ENCODE data around the gene HSD11B1. TPM values are rescaled to one million over a fixed set of nuclear protein-coding genes. Genes with fewer than 3 reads are reported as not detected.

The HSD11B1 gene
- total RNA-seq (ENCODE audit: unreplicated experiment) = not detected
- long read RNA-seq = 0 reads

- no peak for DNase-seq (ENCODE audit: low spot score)
Observed at GRCh38 chr1:209704584-209704983, at the start of gene HSD11B1. TSS of gene HSD11B1 (plus strand) at chr1:209704846. CDS start at chr1:209704943, 97 bp downstream.

GRCh38 chr1:209655411-209656231 is 49.0 kb upstream of the HSD11B1 start:
- Mint-ChIP-seq H3K9me3 (ENCODE audit: unreplicated experiment) (no peaks in the 10 kb centered on the region), H3K27me3 (ENCODE audit: unreplicated experiment) (peaks cover 13% of the 10 kb centered on the region), H3K4me1 (ENCODE audit: unreplicated experiment) (peaks cover 16% of the 10 kb centered on the region), H3K36me3 (ENCODE audit: low read depth, unreplicated experiment) (no peaks in the 10 kb centered on the region), H3K27ac (ENCODE audit: unreplicated experiment) (no peak overlapping the region), H3K4me3 (ENCODE audit: unreplicated experiment) (no peak overlapping the region)
- TF ChIP-seq CTCF (IDR thresholded peaks at IDR 0.05; ENCODE audit: unreplicated experiment) = no peak
- DNase-seq (ENCODE audit: low spot score) = no peak

More at GRCh38 chr1:209704584-209704983, at the start of gene HSD11B1:
- H3K4me3 Mint-ChIP-seq (ENCODE audit: unreplicated experiment) = no peak within 1 kb of the TSS
- no peaks in the 10 kb centered on the region for H3K36me3 Mint-ChIP-seq (ENCODE audit: low read depth, unreplicated experiment)
- no peaks in the 10 kb centered on the region for H3K4me1 Mint-ChIP-seq (ENCODE audit: unreplicated experiment)
- no peak for TF ChIP-seq CTCF (IDR thresholded peaks at IDR 0.05; ENCODE audit: unreplicated experiment)
- H3K9me3 Mint-ChIP-seq (ENCODE audit: unreplicated experiment) = no peaks in the 10 kb centered on the region
- no peak within 1 kb of the TSS for H3K27ac Mint-ChIP-seq (ENCODE audit: unreplicated experiment)
- peaks cover 1% of the 10 kb centered on the region for H3K27me3 Mint-ChIP-seq (ENCODE audit: unreplicated experiment)

GRCh38 chr1:209657140-209657879 is 47.3 kb upstream of the HSD11B1 start:
- Mint-ChIP-seq H3K4me3 (ENCODE audit: unreplicated experiment) (no peak overlapping the region), H3K4me1 (ENCODE audit: unreplicated experiment) (peaks cover 21% of the 10 kb centered on the region), H3K27me3 (ENCODE audit: unreplicated experiment) (peaks cover 11% of the 10 kb centered on the region), H3K36me3 (ENCODE audit: low read depth, unreplicated experiment) (no peaks in the 10 kb centered on the region), H3K9me3 (ENCODE audit: unreplicated experiment) (no peaks in the 10 kb centered on the region), H3K27ac (ENCODE audit: unreplicated experiment) (no peak overlapping the region)
- DNase-seq (ENCODE audit: low spot score) = no peak
- no peak for TF ChIP-seq CTCF (IDR thresholded peaks at IDR 0.05; ENCODE audit: unreplicated experiment)

GRCh38 chr1:209657918-209658317 is 46.7 kb upstream of the HSD11B1 start:
- Mint-ChIP-seq H3K4me1 (ENCODE audit: unreplicated experiment) (peaks cover 21% of the 10 kb centered on the region), H3K27ac (ENCODE audit: unreplicated experiment) (no peak overlapping the region), H3K36me3 (ENCODE audit: low read depth, unreplicated experiment) (no peaks in the 10 kb centered on the region), H3K9me3 (ENCODE audit: unreplicated experiment) (no peaks in the 10 kb centered on the region), H3K4me3 (ENCODE audit: unreplicated experiment) (no peak overlapping the region), H3K27me3 (ENCODE audit: unreplicated experiment) (peaks cover 9% of the 10 kb centered on the region)
- no peak for TF ChIP-seq CTCF (IDR thresholded peaks at IDR 0.05; ENCODE audit: unreplicated experiment)
- DNase-seq (ENCODE audit: low spot score) = no peak

Measured in endothelial cell (in vitro differentiated cells).